Activated naive CD8-positive, alpha-beta T cell treated with anti-CD3 and anti-CD28 coated beads for 36 hours (primary cell): ENCODE data around the gene FRMD4B. TPM values are rescaled to one million over a fixed set of nuclear protein-coding genes. Genes with fewer than 3 reads are reported as not detected.
"Not testable (repeated sequence)": the region's sequence is repeated elsewhere in the genome, so short reads cannot be mapped to it uniquely, and the experiment has no call there.

Source experiments
- DNase-seq: peaks from one replicate; pipeline ENCODE4 v3.0.0; 2021
- H3K27ac Mint-ChIP-seq: one replicate; pipeline ENCODE4 v1.8.0; 2022; ENCODE audit warnings: mild to moderate bottlenecking, moderate library complexity, mixed read lengths
- H3K27me3 Mint-ChIP-seq: one replicate; pipeline ENCODE4 v1.8.0; 2022; ENCODE audit warnings: mild to moderate bottlenecking, mixed read lengths
- H3K36me3 Mint-ChIP-seq: one replicate; pipeline ENCODE4 v1.8.0; 2021; ENCODE audit warnings: mild to moderate bottlenecking, mixed read lengths
- H3K4me1 Mint-ChIP-seq: one replicate; pipeline ENCODE4 v1.8.0; 2021; ENCODE audit warnings: mixed read lengths
- H3K4me3 Mint-ChIP-seq: one replicate; pipeline ENCODE4 v1.8.0; 2022; ENCODE audit warnings: mild to moderate bottlenecking, moderate library complexity, mixed read lengths
- H3K9me3 Mint-ChIP-seq: one replicate; pipeline ENCODE4 v1.8.0; 2022; ENCODE audit warnings: mixed read lengths
- total RNA-seq, 2 experiments: library from RNA; stranded (reverse); gene quantifications; one replicate each; pipeline ENCODE4 v1.2.3, GENCODE V29; 2021

The FRMD4B gene
- total RNA-seq, 2 experiments from 2014 or later: 6.1 to 7.1 TPM

DNA sequence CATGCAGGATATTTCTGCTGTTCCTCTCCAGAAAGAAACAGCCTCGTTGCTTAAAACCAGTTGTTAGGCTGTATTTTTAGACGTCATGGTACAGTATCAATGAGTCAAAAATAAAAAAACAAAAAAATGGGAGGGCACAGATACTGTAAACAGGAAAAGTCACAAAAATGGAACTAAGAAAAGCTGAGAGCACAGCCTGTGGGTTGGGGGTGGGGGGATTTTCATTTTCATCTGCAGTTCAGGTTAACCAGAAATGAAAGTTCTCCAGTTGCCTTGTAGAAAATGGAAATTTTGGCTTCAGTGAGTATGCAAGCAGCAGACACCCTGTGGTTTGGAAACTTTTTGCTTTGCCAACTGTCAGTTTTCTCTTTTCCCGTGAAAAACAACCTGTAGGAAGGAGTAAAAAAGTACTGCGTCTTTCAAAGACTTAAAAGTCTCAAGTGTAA, 59.0 kb downstream of the FRMD4B start:
- Mint-ChIP-seq H3K27ac (peak overlapping the region; percentile 93), H3K36me3 (peaks cover 4% of the 10 kb centered on the region), H3K4me1 (peaks cover 49% of the 10 kb centered on the region), H3K4me3 (peak overlapping the region; percentile 42), H3K27me3 (no peaks in the 10 kb centered on the region), H3K9me3 (no peaks in the 10 kb centered on the region)
- DNase-seq: peak; percentile 63

DNA sequence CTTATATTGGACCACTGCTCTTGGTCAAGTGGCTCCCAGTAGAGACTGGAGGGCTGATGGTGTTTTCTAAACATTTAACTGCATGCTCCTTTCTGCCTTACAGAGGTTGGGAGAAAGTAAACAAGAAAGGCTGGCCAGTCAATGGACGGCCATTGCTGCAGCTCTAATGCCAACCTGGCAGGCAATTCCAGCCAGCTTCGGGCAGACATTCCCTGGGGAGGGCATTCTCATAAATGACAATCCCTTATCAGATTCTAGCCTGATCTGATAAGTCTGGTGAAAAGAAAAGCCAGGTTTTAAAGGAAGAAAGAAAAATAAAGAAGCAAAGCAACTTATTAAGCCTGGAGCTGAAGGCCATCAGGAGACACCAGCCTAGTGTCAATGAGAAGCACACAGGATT, 60.7 kb downstream of the FRMD4B start:
- Mint-ChIP-seq H3K4me3 (no peak overlapping the region), H3K36me3 (peaks cover 4% of the 10 kb centered on the region), H3K27me3 (no peaks in the 10 kb centered on the region), H3K9me3 (no peaks in the 10 kb centered on the region), H3K4me1 (peaks cover 58% of the 10 kb centered on the region), H3K27ac (peak overlapping the region; percentile 57)
- DNase-seq: no peak

DNA sequence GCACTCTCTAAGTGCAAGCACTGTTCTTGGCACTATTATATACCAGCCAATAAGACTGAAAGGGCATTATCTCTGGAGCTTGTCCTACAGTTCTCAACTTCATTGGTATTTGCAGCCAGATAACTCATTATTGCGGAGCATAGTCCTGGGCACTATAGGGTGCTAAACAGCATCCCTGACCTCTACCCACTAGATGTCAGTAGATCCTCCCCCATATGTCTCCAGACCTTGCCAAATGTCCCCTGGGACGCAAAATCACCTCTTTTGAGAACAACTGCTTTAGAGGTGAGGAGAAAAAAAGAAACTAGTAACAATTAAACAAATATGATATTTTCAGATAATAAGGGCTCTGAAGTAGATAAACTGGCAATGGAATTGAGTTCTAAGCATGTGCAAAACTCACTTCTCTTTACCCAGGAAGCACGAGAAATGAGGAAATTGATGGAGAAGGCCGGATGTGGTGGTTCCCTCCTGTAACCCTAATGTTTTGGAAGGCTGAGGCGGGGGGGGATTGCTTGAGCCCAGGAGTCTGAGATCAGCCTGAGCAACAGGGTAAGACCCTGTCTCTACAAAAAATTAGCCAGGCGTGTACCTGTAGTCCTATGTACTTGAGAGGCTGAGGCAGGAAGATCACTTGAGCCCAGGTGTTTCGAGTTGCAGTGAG, 61.4 kb downstream of the FRMD4B start:
- Mint-ChIP-seq H3K4me1 (peaks cover 61% of the 10 kb centered on the region), H3K4me3 (no peak overlapping the region), H3K27me3 (no peaks in the 10 kb centered on the region), H3K27ac (peak overlapping the region; percentile 57), H3K9me3 (no peaks in the 10 kb centered on the region), H3K36me3 (peaks cover 4% of the 10 kb centered on the region)
- no peak for DNase-seq

DNA sequence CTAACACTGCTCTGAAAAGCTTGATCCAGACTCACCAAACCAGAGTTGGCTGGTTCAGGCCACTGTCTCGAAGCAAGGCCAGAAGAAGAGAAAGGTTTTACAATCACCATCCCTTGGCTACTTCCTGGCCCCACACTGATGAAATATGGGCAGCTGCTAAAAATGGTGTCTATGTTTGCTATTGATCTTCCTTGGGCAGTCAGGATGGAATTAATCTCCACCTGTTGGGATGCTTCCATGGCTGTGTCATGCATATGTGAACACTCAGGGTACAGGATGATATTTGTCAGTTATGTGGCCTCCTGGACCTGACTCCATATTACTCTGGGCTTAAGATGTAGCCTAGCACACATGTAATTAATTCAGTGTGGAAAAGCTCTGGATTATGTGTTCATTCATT, 61.9 kb downstream of the FRMD4B start:
- no peak for DNase-seq
- Mint-ChIP-seq H3K27me3 (no peaks in the 10 kb centered on the region), H3K27ac (no peak overlapping the region), H3K36me3 (peaks cover 4% of the 10 kb centered on the region), H3K9me3 (no peaks in the 10 kb centered on the region), H3K4me1 (peaks cover 61% of the 10 kb centered on the region), H3K4me3 (no peak overlapping the region)

DNA sequence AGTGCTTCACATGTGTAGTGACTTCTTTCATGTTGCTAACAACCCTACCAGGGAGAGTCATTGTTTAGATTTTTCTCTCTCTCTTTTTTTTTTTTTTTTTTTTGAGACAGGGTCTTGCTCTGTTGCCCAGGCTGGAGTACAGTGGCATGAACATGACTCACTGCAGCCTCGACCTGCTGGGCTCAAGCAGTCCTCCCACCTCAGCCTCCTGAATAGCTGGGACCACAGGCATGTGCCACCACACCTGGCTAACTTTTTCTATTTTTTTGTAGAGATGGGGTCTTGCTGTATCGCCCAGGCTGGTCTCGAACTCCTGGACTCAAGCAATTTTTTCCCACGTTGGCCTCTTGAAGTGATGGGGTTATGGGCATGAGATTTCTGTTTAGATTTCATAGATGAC, 63.4 kb downstream of the FRMD4B start:
- H3K9me3 Mint-ChIP-seq, H3K4me3 Mint-ChIP-seq, H3K27ac Mint-ChIP-seq, H3K36me3 Mint-ChIP-seq, DNase-seq, H3K27me3 Mint-ChIP-seq: not testable (repeated sequence)
- H3K4me1 Mint-ChIP-seq: peaks cover 47% of the 10 kb centered on the region

DNA sequence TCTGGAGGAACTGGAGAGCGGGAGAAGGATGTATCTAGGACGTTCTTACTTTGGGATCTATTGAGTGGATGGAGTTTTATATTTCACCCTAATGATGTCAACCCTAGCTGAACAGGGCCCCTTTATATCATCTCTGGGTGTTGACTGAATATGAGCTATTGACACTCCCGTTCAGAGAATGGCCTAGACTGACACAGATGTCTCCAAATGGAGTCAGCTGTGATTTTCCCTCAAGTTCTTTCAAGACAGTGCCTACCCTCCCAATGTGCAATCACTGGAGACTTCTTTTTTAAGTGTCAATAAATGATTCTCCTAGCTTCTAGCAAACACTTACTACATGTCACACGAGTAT, 63.8 kb downstream of the FRMD4B start:
- Mint-ChIP-seq H3K4me3 (no peak overlapping the region), H3K4me1 (peaks cover 43% of the 10 kb centered on the region), H3K9me3 (no peaks in the 10 kb centered on the region), H3K36me3 (no peaks in the 10 kb centered on the region), H3K27ac (no peak overlapping the region), H3K27me3 (no peaks in the 10 kb centered on the region)
- no peak for DNase-seq

DNA sequence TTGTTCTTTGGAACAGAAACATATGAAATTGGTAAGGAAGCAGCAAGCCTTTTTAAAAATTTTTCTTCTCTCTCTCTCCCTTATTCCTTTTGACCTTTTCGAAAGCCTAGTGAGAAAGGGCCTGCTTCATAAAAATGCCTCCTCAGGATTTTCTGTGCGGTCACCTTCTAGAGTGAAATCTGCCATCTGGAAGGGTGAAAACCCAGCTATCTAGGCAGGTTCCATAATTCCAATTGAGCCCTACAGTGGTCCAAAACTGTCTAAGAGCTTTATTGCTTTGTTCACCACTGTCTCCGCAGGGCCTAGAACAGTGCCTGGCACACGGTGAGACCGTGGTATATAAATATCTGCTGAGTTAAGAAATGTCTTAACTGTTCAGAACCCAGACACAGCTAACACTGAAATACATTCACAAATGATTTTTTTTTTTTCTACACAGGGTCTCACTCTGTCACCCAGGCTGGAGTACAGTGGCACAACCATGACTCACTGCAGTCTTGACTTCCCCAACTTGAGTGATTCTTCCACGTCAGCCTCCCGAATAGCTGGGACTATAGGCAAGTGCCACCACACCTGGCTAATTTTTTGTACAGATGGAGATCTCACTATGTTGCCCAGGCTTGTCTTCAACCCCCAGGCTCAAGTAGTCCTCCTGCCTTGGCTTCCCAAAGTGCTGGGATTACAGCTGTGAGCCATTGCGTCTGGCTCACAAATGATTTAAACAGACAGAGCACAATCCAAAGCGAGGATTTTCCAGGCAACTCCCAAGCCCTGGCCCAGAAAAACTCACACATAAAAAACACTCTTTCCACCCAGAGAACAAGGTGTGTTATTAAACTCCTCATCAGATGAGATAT, 64.4 kb downstream of the FRMD4B start:
- Mint-ChIP-seq H3K36me3 (no peaks in the 10 kb centered on the region), H3K27me3 (no peaks in the 10 kb centered on the region), H3K4me1 (peaks cover 37% of the 10 kb centered on the region), H3K9me3 (no peaks in the 10 kb centered on the region), H3K27ac (no peak overlapping the region), H3K4me3 (no peak overlapping the region)
- DNase-seq: no peak

DNA sequence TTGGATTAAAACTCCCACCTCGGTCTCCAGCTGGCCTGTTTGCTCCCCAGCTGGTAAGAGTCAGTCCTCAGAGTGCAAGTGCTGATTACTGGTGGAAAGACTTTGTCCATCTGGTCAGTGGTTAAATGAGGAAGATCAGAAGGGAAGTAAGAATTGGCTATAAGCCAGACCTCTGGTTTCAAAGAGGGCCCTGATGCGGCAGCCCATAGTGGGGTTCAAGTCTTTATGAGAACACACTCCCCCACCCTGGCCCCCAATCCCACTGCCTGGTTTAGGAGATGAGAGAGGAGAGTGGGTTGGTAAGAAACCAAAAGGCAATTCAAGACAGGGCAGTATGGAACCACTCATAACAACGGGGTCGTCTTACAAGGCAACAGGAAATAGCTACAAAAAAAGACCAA, 65.0 kb downstream of the FRMD4B start:
- no peak overlapping the region for H3K27ac Mint-ChIP-seq
- DNase-seq: no peak
- H3K4me3 Mint-ChIP-seq: no peak overlapping the region
- H3K4me1 Mint-ChIP-seq: peaks cover 30% of the 10 kb centered on the region
- H3K9me3 Mint-ChIP-seq: no peaks in the 10 kb centered on the region
- H3K36me3 Mint-ChIP-seq: no peaks in the 10 kb centered on the region
- H3K27me3 Mint-ChIP-seq: no peaks in the 10 kb centered on the region

DNA sequence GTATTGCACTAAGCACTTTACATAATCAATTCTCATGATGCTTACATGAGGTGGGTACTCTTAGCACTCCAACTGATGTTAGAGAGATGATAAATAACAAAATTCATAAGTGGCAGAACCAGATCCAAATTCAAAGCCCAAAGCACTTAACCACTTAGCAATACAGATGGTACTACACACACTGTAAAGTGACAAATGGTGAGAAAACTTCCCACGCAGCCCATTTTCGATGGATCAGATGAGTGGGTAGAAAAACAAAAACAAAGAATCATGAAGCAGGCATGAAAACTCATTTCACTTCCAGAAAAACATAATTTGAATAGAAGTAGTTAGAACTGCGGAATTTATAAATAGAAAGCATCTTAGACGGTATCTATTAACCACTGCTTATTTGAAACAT, 66.2 kb downstream of the FRMD4B start:
- DNase-seq: no peak
- H3K4me1 Mint-ChIP-seq: peaks cover 19% of the 10 kb centered on the region
- no peak overlapping the region for H3K4me3 Mint-ChIP-seq
- H3K9me3 Mint-ChIP-seq: no peaks in the 10 kb centered on the region
- H3K36me3 Mint-ChIP-seq: no peaks in the 10 kb centered on the region
- H3K27me3 Mint-ChIP-seq: no peaks in the 10 kb centered on the region
- no peak overlapping the region for H3K27ac Mint-ChIP-seq

DNA sequence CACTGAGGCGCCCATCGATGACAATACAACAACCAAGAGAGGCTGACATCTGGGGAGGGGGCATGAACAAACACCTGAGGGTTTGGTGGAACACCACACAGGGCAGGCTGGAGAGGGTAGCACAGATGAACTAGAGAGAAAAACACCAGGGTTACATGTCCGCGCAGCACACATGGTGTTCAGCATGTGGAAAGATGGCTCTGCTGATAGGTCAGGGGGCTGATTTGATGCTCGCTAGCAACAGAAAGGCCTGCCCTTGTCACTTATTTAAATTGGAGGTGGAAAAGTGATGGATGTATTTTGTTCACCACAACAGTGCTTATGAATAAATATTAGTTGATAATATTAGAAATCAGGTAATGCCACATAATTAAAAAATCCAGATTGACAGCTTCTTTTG, 67.5 kb downstream of the FRMD4B start:
- no peak for DNase-seq
- H3K9me3 Mint-ChIP-seq: no peaks in the 10 kb centered on the region
- H3K27me3 Mint-ChIP-seq: no peaks in the 10 kb centered on the region
- no peaks in the 10 kb centered on the region for H3K36me3 Mint-ChIP-seq
- no peak overlapping the region for H3K27ac Mint-ChIP-seq
- H3K4me3 Mint-ChIP-seq: no peak overlapping the region
- peaks cover 12% of the 10 kb centered on the region for H3K4me1 Mint-ChIP-seq

DNA sequence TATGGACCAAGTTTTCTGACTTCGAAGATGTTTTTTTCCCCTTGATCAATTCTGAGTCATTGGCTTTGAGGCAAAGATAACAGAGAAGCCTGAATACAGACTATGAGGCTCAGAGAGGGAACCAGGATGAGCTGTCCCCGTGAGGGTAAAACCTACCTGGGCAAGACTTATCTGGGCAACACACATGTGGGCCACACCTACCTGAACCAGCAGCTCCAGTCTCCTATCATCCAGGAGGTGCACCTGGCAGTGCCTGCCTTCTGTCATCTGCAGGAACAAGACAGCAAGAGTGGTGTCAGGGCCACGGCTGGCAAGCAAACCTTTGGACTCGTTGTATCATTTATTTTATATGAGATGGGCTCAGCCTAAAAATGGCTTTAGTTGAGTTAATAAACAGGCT, 72.6 kb downstream of the FRMD4B start:
- Mint-ChIP-seq H3K27me3 (no peaks in the 10 kb centered on the region), H3K9me3 (no peaks in the 10 kb centered on the region), H3K27ac (no peak overlapping the region), H3K36me3 (no peaks in the 10 kb centered on the region), H3K4me3 (no peak overlapping the region), H3K4me1 (no peaks in the 10 kb centered on the region)
- DNase-seq: no peak

DNA sequence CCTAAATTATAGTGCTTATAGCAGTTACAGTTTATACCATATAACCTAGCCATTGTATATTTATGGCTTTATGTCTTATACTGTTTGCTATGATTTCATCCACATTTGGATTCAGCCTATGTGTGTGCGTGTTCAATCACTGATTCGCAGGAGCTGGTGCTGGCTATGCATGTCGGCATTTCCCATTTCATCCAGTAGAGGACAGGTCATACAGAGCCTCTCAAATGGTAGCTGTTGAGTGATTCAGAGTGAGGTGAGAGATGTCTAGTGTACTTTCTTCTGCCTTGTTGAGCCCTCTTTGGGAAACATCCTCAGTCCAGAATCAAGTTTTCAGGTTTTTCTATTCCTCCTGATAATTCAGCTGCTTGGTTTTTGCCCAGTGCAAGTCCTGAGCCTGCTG, 76.1 kb downstream of the FRMD4B start:
- Mint-ChIP-seq H3K4me3 (no peak overlapping the region), H3K36me3 (no peaks in the 10 kb centered on the region), H3K4me1 (peaks cover 16% of the 10 kb centered on the region), H3K27ac (no peak overlapping the region), H3K9me3 (no peaks in the 10 kb centered on the region), H3K27me3 (no peaks in the 10 kb centered on the region)
- DNase-seq: no peak

DNA sequence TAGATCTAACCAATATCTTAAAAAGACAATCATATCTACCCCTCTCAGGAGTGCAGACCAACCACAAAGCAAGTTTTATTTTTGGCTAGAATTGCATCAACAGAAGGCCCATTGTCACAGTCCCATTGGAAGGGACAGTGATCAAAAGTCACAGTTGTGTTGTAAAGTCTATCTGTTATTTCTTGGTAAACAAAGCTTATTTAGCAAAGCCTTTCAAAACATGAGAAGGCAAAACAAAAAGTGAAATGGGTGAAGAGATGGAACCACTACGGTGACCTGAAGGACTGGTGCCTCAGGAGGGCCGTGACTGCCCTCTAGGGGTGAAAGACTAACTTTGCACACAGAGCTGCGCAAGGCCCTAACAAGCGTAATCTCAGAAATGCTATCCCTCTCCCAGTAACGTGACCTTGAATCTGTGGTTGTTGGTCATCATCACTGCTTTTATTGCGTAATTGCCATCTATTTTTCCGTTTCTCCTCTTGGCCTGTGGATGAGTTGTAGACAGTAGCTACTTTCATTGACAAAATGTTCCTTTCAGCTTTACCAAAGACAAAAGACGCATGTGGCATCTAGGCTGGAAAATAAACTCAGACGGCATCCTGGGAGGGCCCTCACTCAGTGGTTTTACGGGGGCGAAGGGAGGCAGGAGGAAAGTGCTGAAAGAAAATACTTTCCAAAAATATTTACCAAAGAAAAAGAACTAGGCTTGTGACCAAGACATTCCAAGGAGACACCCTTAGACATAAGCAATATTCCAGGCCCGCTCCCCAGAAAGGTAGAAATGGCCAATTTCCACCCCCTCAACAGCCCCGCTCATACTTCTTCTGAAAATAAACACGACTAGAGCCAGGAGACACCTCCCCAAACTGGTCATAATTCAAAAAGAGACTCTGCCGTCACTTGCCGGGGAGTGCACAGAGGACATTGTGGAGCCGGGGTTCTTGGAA, 79.4 kb downstream of the FRMD4B start:
- H3K9me3 Mint-ChIP-seq: no peaks in the 10 kb centered on the region
- no peaks in the 10 kb centered on the region for H3K27me3 Mint-ChIP-seq

DNA sequence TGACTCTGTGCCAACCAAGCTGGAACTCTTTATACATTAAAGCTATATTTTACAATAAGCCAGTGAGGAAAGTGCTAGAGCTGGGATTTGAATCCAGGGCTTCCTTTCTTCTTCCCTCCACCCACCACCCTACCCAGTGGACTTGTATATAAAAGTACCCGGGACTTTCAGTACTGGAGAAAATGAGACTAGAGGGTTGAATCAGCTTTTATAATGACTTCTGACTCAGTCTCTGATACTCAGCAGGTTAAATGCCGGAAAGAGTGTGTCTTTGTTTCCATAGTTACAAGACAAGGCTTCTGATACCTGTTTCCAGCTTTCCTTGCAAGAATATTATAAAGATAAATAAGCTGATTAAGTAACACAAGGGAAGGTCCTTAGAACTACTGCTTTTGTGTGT, 80.9 kb downstream of the FRMD4B start:
- Mint-ChIP-seq H3K36me3 (no peaks in the 10 kb centered on the region), H3K9me3 (no peaks in the 10 kb centered on the region), H3K4me3 (no peak overlapping the region), H3K27ac (no peak overlapping the region), H3K4me1 (peaks cover 23% of the 10 kb centered on the region), H3K27me3 (no peaks in the 10 kb centered on the region)
- DNase-seq: no peak

More for the DNA sequence above, 79.4 kb downstream of the FRMD4B start:
- H3K4me3 Mint-ChIP-seq: no peak overlapping the region
- peaks cover 23% of the 10 kb centered on the region for H3K4me1 Mint-ChIP-seq
- H3K27ac Mint-ChIP-seq: peak overlapping the region; percentile 1
- H3K36me3 Mint-ChIP-seq: no peaks in the 10 kb centered on the region
- peak; percentile 61 for DNase-seq

DNA sequence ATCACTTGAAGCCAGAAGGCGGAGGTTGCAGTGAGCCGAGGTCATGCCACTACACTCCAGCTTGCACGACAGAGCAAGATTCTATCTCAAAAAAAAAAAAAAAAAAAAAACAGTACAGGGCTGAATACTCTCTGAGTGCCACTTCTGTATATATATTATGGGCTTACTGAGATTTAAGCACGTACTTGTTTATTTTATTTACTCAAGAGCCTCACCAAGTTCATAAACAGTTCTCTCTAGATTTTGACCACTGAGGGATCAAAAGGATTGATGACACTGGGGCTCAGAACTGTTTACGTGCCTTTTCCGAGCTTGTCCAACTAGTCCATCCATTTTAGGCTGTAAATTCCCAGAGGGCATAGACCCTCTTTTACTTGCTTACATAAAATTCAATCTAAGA, 81.5 kb downstream of the FRMD4B start:
- no peaks in the 10 kb centered on the region for H3K9me3 Mint-ChIP-seq
- H3K27ac Mint-ChIP-seq: no peak overlapping the region
- H3K4me3 Mint-ChIP-seq: no peak overlapping the region
- H3K36me3 Mint-ChIP-seq: no peaks in the 10 kb centered on the region
- H3K4me1 Mint-ChIP-seq: peaks cover 23% of the 10 kb centered on the region
- DNase-seq: no peak
- H3K27me3 Mint-ChIP-seq: no peaks in the 10 kb centered on the region
